GM19240 (cell line): ENCODE measurements around the gene SDF2.
"Not testable (repeated sequence)": the region's sequence is repeated elsewhere in the genome, so short reads cannot be mapped to it uniquely, and the experiment has no call there.

Experiments used
- DNase-seq: peaks from one replicate; pipeline ENCODE4 v3.0.0; 2011; ENCODE audit warnings: low spot score; ENCODE audit not compliant: insufficient read length

The SDF2 gene

DNA sequence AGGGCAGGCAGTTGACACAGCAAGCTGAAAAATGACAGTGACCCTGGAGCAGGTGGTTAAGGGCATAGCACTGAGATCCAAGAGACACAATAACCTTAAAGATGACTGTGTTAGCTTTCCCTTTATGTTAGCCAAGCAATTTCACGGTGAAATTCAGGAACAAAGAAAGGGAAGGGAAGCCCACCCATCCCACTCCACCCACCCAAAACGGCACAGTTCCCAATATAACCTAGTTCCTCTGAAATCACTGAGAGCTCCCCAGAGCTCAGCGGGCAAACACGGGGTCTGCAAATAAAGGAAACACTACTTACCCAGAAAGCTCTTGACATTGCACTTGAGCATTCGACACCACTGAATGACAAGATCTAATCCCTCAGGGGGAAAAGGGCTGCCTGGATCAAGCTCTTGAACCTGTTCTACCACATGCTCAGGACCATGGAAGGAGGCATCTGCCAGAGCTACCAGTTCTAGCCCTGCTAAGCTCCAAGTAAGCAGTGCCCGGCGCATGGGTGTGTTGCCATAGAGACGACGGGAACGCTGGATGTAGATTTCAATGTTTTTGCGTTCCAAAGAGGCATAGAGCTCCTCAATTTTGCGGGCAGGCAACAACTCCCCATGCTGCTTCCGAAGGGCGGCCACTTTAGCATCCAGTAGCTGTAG is 27.4 kb downstream of the SDF2 start:
- DNase-seq, result no peak

DNA sequence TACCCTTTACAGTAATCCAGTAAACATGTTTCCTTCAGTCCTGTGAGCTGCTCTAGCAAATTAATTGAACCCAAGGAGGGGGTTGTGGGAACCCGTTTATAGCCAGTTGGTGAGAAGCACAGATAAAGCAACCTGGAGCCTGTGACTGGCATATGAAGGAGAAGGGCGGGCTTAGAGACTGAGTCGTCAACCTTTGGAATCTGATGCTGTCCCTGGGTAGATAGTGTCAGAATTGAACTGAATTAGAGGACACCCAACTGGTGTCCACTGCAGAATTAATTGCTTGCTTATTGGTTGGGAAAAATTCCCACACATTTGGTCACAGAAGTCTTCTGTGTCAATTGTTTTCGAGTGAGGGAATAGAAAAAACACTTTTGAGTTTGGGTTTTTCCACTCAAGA is 34.9 kb downstream of the SDF2 start:
- DNase-seq, result no peak

DNA sequence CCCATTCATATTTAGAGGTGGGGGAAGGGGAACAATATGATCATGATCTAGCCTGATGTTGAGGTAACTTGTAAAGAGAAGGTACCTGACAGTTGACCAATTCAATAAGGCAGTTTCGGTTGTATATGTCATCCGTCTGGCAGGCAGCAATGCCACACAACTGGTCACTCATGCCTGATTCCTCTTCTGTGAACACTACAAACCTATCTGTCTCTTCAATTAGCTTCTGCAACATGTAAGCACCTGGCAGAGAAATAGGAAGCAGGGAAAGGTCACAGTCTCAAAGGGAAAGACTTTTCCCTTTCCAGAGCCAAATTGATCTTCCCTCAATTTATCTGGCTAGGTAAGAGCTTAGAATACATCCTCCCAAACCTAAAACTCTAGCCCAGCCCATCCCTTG is 37.6 kb downstream of the SDF2 start:
- DNase-seq, result no peak

DNA sequence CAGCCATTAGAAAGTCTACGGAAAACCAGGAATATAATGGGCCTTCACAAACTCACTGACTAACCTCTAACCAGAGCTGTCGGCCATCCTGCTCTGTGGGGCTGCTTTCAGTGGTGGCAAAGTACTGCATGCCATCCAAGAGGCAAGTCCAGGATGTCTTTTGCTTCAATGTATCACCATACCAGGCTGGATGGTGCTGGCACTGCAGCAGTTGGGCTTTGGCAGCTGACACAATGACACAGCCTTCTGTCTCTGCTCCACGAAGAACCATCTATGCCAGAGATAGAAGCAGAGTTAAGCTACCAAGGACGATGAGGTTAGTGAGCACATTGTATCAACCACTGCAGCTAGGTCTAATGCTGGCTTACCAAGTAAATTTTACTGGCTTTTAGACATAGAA is 38.0 kb downstream of the SDF2 start:
- DNase-seq, result no peak

DNA sequence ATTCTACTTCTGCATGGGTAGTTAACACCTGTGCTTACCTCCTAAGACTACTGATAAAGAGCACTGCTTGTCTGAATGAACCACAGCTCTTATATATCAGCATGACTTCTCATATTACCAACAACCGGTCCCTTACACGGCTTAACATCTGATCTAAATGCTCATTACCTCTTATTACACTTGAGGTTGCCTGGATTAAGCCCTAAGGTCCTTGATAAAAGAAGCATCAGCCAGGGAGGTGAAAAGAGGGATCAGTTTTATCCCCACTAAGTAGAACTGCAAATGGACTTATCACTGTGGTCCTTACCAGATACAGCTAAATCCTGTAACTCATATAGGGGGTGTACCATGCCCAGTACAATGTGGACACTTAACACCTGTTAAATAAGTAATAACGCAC is 39.5 kb downstream of the SDF2 start:
- DNase-seq, result no peak

DNA sequence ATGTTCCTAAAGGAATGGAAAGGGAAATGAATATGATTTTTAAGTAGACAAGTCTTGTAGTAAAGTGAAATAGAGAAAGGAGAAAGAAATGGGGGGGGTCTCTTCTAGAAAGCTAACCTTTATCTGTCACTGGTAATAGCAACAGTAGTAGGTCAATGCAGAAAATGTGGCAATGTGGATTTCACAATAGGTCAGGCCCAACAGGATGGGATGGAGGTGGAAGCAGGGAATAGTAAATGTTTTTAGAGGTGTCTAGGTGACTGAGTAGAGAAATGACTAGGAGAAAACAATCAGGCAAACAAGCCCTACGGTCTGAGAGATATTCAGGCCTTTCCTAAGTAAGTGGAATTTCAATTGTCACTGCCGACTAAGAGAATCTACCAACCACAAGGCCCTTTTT is 41.7 kb downstream of the SDF2 start:
- DNase-seq, result no peak

DNA sequence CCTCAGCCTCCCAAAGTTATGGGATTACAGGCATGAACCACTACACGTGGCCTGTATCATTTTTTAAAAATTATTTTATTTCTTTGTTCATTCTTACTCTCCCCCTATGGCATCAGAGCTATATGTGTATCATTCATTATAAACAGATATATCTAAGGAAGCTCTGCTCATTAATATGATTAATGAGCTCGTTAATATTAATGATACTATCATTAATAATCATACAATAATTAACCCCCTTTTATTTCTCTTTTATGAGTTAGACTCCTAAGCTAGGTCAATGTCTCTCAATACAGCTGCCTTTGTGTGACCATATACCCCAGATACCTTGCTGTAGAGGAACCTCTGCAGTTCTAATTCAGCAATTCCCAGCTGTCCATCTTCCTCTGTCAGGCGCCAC is 43.2 kb downstream of the SDF2 start:
- DNase-seq, result no peak

DNA sequence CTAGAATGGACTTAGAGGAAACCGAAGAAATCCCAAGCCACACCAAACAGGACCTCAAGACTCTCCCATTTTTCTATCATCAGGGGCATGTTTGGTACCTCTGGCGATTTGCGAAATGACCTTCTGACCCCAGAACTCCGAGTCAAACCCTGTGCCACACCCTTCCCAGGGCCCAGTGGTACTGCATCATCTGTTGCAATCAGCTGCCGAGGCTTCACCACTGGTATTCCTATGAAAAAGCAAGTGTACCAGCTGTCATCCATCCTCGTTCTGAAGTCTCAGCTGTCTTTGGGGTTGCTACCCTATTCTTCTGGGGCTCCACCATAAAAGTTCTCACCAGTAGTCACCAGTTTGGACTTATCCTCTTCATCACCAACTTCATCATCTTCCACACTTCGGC is 45.4 kb downstream of the SDF2 start:
- DNase-seq, result no peak

DNA sequence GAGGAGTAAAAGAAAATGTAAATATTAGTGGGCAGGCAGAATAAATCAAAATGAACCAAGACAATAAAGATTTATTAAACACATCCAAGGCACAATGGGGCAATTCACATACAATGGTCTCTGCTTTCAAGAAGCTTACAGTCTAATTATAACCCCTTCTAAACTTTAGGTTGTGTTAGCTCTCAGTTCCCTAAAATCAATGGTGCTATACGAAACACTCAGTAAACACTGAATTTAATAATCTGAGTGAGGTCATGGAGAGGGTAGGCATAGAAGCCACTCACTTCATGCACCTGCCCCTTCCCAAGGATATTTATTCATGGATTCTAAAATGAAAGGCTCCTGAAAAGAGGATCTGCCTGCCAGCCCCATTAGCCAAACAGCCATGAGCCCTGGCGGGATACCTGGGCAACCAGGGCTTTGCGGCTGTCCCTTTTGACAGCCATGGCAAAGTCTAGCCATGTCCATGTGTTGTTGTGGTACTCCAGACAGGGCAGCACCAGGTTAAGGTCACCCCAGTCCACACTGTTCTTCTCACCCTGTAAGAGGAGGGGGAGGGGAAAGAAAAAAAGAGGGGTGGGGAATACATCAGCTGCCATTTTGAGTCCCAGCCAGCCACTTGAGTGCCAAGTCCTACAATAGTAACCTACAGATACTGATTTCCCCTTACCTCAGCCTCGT is 46.3 kb downstream of the SDF2 start:
- DNase-seq, result no peak

DNA sequence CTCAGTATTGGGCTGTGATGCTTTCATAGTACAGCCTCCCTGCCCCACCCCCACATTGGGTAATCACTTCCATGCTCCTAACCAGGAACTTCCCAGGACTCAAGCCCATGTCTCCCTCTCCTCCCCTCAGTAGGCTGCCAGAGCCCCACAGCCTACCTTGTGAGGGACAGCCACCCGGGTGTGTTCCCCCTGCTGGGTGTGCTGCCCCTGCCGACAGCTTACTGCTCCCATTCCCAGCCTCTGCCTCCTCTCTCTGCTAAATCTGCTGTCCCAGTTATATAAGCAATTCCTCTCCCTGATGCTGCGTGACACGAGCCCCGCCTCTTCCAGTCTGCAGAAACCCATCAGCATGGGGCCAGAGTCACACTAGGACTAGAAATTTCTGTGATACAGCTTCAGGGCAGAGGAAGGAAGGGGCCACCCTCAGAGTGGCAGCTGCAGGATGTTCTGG is 47.8 kb downstream of the SDF2 start, which contains the start of gene RSKR:
RSKR (minus strand) TSS at position 255 of the 451 bp plus-strand sequence; CDS start at position 231, 24 bp downstream.
- no peak for DNase-seq

DNA sequence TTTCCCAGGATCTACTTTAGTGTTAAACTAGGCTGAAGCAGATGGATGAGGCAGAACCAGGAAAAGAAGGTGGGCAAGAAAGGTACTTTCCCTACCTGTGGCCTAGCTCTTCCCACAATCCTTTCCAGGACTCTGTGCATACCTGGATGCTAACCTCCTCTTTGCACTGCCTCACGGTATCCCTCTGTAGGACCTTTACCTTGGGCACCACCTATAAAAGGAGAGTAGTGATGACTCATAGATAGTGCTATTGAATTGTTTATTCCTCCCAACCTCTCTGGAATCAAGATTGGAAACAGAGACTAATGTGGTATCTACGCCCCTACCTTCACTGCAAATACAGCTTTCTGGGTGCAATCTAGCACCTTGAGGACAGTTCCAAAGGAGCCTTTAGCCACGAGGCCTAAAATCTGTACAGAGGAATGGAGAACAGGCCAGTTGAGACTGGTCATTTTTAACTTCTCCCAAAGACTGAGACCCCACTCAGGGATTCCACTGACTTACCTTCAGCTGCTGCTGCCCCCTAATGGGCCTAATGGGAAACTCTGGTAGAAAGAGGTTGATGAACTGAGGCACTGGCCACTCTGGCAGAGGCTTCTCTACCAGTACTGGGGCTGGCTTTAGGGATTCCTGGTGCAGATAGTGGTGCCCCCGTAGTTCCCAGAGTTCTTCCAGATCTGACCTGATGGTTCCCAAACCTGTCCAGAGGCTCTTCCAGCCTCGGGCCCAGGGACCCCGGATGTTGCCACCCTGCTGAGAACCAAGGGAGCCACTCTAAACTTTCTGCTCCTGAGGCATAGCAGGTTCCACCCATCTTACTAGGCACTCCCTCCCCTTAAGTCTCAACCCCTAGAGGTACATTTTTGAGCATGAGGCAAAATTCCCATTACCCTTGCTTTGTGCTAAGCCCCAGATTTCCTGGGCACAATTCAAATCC is 48.5 kb downstream of the SDF2 start:
- peak; percentile 27 for DNase-seq

DNA sequence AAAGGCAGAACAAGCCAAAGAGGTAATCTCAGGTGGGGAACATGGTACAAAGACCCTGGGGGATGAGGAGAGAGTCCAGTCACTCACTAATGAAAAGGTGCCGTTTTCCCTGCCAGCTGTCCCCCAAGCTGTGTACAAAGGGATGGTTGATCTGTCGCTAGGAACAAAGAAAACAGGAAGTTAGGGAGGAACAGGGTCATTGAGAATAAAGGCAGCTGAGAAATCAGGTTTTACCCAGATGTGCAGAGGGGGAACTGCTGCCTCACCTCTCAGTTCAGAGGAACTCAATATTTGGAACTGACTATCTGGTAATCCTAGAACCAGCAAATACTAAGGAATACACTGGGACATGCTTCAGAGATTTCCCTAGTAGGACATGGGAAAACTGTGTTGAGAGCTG is 49.2 kb downstream of the SDF2 start:
- no peak for DNase-seq

DNA sequence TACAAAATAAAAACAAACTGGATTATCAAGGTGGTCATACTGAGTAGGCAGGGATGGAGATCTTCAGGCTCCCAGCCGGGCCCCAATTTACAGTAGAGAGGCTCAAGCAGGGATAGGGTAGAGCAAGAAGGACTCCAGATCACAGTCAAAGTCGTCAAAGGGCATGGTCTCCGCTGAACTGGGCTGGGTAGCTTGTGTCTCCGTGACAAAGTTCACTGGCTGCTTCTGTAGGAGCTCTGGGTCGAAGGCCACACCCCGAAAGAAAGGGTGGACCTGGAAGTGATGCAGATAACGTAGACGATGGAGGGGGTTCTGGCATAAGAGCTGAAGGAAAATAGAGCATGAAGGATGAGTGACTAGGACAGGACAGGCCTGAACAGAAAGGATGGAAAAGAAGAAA is 51.3 kb downstream of the SDF2 start:
- no peak for DNase-seq

DNA sequence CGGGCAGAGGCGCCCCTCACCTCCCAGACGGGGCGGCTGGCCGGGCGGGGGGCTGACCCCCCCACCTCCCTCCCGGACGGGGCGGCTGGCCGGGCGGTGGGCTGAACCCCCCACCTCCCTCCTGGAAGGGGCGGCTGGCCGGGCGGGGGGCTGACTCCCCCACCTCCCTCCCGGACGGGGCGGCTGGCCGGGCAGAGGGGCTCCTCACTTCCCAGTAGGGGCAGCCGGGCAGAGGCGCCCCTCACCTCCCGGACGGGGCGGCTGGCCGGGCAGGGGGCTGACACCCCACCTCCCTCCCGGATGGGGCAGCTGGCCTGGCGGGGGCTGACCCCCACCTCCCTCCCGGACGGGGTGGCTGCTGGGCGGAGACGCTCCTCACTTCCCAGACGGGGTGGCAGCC is 57.7 kb downstream of the SDF2 start:
- not testable (repeated sequence) for DNase-seq

DNA sequence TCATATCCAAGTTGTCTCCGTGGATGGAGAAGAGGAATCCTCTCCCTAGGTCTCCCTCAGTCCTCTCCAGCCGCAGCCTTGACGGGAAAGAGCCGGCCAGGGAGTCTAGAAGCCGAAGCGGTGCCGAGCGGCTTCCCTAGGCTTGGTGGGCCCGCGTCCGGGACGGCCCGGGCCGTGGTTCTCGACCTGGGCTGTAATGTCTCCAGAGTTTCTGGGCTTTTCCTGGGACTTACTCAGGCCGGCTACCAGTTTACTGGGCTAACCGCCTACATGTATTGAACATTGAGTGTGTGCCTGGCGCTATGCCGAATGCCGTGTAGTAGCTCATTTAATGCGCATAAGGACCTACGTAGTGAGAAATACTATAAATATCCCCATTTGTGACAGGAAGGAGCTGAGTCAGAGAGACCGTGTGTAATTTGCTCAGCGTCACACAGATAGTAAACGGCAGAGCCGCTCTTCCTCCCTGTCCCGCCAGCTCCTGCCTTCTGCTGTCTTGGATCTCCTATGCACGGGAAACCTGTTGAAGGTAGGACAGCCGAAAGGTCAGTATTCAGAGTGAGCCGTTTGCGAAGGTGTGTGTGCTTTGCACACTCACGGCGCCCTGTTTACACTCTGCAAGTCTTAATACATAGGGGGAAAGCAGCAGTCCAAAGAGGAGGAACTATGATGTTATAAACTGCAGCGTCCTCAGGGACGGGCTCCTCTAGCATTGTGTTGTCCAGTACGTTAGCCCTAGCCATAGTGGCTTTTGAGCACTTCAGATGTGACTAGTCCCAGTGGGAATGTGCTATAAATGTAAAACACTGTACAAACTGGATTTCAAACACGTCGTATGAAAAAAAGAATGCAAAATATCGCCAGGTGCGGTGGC is 62.2 kb downstream of the SDF2 start:
- peak; percentile 59 for DNase-seq

DNA sequence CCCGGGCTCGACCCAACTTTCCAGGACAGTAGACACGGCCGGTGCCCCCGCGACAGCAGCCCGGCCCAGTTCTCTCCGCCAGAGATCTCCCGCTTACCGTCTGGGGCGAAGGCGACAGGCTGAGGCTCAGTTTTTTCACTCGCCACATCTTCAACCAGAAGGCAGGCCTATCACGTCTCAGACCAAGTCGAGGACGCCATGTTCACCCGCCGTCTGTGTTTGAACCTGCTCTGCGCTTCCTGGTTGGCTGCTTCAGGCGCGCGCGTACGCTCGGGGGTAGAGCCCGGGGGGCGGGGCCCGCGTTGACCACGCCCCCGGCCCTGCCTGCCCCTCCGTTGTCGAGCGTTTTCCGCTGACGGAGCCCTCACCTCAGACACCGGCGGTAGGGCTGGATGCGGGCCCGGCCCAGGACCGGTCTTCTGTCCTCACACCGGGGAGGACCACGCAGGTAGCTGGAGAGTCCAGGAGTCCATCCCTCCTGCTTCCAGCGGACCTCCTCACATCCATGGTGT is 62.9 kb downstream of the SDF2 start, which contains the start of gene SPAG5:
SPAG5 (minus strand) TSS at position 227 of the 512 bp plus-strand sequence; CDS start at position 148, 79 bp downstream.
- peak; percentile 97 for DNase-seq

DNA sequence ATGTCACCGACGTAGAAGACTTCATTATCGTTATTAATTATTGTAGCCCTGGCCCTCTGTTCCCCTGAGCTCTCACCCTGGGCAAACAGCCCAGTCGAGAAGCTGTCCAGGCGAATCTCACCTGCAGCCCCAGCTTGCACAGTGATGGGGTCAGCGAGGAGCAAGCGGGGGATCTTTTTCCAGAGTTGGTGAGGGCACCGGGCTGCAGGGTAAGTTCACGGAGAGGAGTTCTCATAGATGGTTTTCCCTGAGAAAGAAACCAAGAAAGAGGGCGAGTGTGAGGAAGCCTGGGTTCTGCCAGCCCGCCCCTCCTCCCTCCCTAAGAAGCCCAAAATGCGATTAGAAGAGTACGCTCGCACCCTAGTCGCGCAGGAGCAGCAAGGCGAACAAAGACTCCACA is 63.3 kb downstream of the SDF2 start:
- no peak for DNase-seq
